Measurements from ENCODE around the gene ARHGAP19.
"Not testable (repeated sequence)": the region's sequence is repeated elsewhere in the genome, so short reads cannot be mapped to it uniquely, and the experiment has no call there.

The ARHGAP19 gene

GRCh38 chr10:97279121-97279815 lies 13.2 kb downstream of the ARHGAP19 start:
- DNase-seq (ENCODE audit: low read depth in 2 of 2) = no peak

GRCh38 chr10:97278491-97278989 lies 13.9 kb downstream of the ARHGAP19 start:
- DNase-seq (ENCODE audit: low read depth in 2 of 2) = no peak

GRCh38 chr10:97277551-97277950 lies 14.9 kb downstream of the ARHGAP19 start:
- no peak for DNase-seq (ENCODE audit: low read depth in 2 of 2)

GRCh38 chr10:97274828-97275227 lies 17.6 kb downstream of the ARHGAP19 start:
- DNase-seq (ENCODE audit: low read depth in 2 of 2) = no peak

- DNase-seq (ENCODE audit: low read depth in 2 of 2) = no peak
Measured at GRCh38 chr10:97273700-97274099, 18.7 kb downstream of the ARHGAP19 start.

GRCh38 chr10:97270523-97271154 lies 21.8 kb downstream of the ARHGAP19 start:
- no peak for DNase-seq (ENCODE audit: low read depth in 2 of 2)

- DNase-seq (ENCODE audit: low read depth in 2 of 2) = no peak
Measured at GRCh38 chr10:97267671-97268070, 24.8 kb downstream of the ARHGAP19 start.

- DNase-seq (ENCODE audit: low read depth in 2 of 2) = not testable (repeated sequence)
Measured at GRCh38 chr10:97265095-97265494, 27.3 kb downstream of the ARHGAP19 start.

- DNase-seq (ENCODE audit: low read depth in 2 of 2) = no peak
Measured at GRCh38 chr10:97263971-97264370, 28.5 kb downstream of the ARHGAP19 start.

GRCh38 chr10:97261656-97262055 lies 30.8 kb downstream of the ARHGAP19 start:
- DNase-seq (ENCODE audit: low read depth in 2 of 2) = no peak

- no peak for DNase-seq (ENCODE audit: low read depth in 2 of 2)
Measured at GRCh38 chr10:97261183-97261582, 31.3 kb downstream of the ARHGAP19 start.

GRCh38 chr10:97259119-97259518 lies 33.3 kb downstream of the ARHGAP19 start:
- no peak for DNase-seq (ENCODE audit: low read depth in 2 of 2)

- DNase-seq (ENCODE audit: low read depth in 2 of 2) = no peak
Measured at GRCh38 chr10:97256356-97256755, 36.1 kb downstream of the ARHGAP19 start.

- no peak for DNase-seq (ENCODE audit: low read depth in 2 of 2)
Measured at GRCh38 chr10:97255512-97256293, 36.7 kb downstream of the ARHGAP19 start.

- DNase-seq (ENCODE audit: low read depth in 2 of 2) = no peak
Measured at GRCh38 chr10:97254694-97255093, 37.7 kb downstream of the ARHGAP19 start.

- no peak for DNase-seq (ENCODE audit: low read depth in 2 of 2)
Measured at GRCh38 chr10:97250952-97251351, 41.5 kb downstream of the ARHGAP19 start.

- DNase-seq (ENCODE audit: low read depth in 2 of 2) = no peak
Measured at GRCh38 chr10:97243836-97244235, 48.6 kb downstream of the ARHGAP19 start.

- DNase-seq (ENCODE audit: low read depth in 2 of 2) = no peak
Measured at GRCh38 chr10:97238855-97239254, 53.6 kb downstream of the ARHGAP19 start.

- DNase-seq (ENCODE audit: low read depth in 2 of 2) = no peak
Measured at GRCh38 chr10:97235353-97235752, 57.1 kb downstream of the ARHGAP19 start.

- DNase-seq (ENCODE audit: low read depth in 2 of 2) = no peak
Measured at GRCh38 chr10:97234400-97234799, 58.0 kb downstream of the ARHGAP19 start.

- no peak for DNase-seq (ENCODE audit: low read depth in 2 of 2)
Measured at GRCh38 chr10:97230146-97230545, 62.3 kb downstream of the ARHGAP19 start.

- no peak for DNase-seq (ENCODE audit: low read depth in 2 of 2)
Measured at GRCh38 chr10:97229322-97230015, 63.0 kb downstream of the ARHGAP19 start.
